DND-41 (cell line): Measurements from ENCODE around the gene TCEAL9.

Source experiments
- CTCF ChIP-seq: IDR thresholded peaks from 2 replicates; pipeline ENCODE4 v1.5.1; 2012; ENCODE audit warnings: borderline replicate concordance, low read length, moderate library complexity, mild to moderate bottlenecking; ENCODE audit not compliant: poor library complexity, severe bottlenecking; ENCODE audit errors: extremely low read depth
- EZH2 ChIP-seq: IDR thresholded peaks from 3 replicates; pipeline ENCODE4 v1.6.1; 2012; ENCODE audit warnings: borderline replicate concordance, low read depth, mild to moderate bottlenecking, moderate library complexity, low read length, inconsistent platforms; ENCODE audit not compliant: severe bottlenecking

GRCh38 chrX:103376118-103376978 is 20.0 kb downstream of the TCEAL9 start, which contains the start of gene BEX3:
- TF ChIP-seq EZH2, result no peak
- no peak for TF ChIP-seq CTCF
